NOMO-1 (cell line): Measurements from ENCODE around the gene MYL5.
"Not testable (repeated sequence)": the region's sequence is repeated elsewhere in the genome, so short reads cannot be mapped to it uniquely, and the experiment has no call there.

Experiments used
- DNase-seq, 2 experiments: peaks; one replicate each; lab custom pipeline; 2025; ENCODE audit not compliant: unreplicated experiment in 2 of 2; lab: John Stamatoyannopoulos, UW

MYL5 gene

GRCh38 chr4:683982-684622 lies 9.8 kb downstream of the MYL5 start:
- peak in 1 of 2 experiments; percentile 16 for DNase-seq

GRCh38 chr4:684623-685327 lies 10.4 kb downstream of the MYL5 start:
- no peak for DNase-seq

GRCh38 chr4:685679-686412 lies 11.5 kb downstream of the MYL5 start:
- DNase-seq: no peak

- no peak for DNase-seq
Measured at GRCh38 chr4:686413-687040, 12.2 kb downstream of the MYL5 start.

- DNase-seq: peak; percentile 81 to 86
Measured at GRCh38 chr4:687048-687970, 13.0 kb downstream of the MYL5 start.

GRCh38 chr4:687971-688853 lies 13.9 kb downstream of the MYL5 start:
- no peak for DNase-seq

GRCh38 chr4:688854-689681 lies 14.7 kb downstream of the MYL5 start, which contains the start of gene SLC49A3:
Gene SLC49A3 (minus strand): TSS chr4:689151. CDS start chr4:689127, 24 bp downstream.
- peak; percentile 31 to 38 for DNase-seq

GRCh38 chr4:689723-690122 lies 15.4 kb downstream of the MYL5 start:
- no peak for DNase-seq

- DNase-seq: no peak
Measured at GRCh38 chr4:692771-693554, 18.6 kb downstream of the MYL5 start.

GRCh38 chr4:694341-694940 lies 20.1 kb downstream of the MYL5 start:
- not testable (repeated sequence) for DNase-seq

- no peak for DNase-seq
Measured at GRCh38 chr4:699816-700580, 25.7 kb downstream of the MYL5 start.

GRCh38 chr4:700587-701264 lies 26.4 kb downstream of the MYL5 start:
- no peak for DNase-seq

GRCh38 chr4:702618-703048 lies 28.3 kb downstream of the MYL5 start:
- no peak for DNase-seq

- DNase-seq: no peak
Measured at GRCh38 chr4:703336-704197, 29.2 kb downstream of the MYL5 start.
